HG03457 (cell line): ENCODE data around the gene OSBPL2.

Source experiments
- ATAC-seq: cut with Tn5 transposase; IDR thresholded peaks from one replicate; pipeline ENCODE4 v1.9.1; 2021; ENCODE audit warnings: moderate number of reproducible peaks; ENCODE audit not compliant: unreplicated experiment

OSBPL2 gene

DNA sequence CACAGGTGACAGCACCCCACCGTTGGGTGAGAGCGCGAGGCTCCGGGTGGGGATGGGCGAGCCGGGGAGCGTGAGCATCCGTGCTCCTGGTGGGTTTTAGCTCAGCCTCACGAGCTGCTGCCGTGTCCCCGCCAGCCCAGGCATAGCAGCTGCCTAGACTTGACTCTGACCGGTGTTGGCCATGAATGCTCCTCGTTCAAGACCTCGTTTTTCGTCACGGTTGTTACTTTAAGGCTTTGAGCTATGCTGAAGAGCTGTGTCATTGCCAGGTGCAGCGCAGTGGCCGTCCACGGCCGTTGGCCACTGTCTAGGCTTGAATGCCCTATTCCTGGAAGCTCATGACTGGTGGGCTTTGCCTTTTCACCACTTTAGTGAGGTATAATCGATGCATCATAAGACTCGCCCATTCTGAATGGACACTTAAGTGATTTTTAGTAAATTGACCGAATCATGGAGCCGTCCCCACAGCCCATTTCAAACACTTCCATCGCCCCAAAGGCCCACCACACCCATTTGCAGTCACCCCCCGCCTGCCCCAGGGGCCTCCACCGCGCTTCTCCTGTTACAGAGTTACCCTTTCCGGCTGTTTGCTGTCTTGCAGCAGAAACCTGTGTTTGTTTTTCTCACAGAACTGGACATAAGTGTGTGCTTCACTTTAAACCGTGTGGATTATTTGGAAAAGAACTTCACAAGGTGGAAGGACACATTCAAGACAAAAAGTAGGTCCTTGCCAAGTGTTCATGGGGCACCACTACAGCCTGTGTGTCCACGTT, 43.0 kb downstream of the OSBPL2 start:
- ATAC-seq = no peak

DNA sequence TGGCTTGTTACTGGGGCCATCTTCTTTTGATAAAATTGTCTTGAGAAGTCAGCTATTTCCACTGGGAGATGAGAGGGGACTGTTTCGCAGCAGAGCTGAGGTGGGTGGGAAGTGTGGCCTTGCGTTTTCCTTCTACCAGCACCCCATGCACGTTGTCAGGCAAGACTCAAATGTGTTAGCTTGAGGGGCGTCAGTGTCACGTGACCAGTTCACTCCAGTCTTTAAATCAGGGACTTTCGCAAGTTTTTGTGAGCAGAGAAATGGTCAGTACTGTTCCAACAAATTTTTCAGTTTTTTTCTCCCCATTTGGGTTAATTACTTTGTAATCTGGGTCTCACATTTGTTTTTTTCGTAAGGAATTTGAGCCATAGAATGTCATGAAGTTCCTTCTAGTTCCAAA, 43.8 kb downstream of the OSBPL2 start:
- no peak for ATAC-seq

DNA sequence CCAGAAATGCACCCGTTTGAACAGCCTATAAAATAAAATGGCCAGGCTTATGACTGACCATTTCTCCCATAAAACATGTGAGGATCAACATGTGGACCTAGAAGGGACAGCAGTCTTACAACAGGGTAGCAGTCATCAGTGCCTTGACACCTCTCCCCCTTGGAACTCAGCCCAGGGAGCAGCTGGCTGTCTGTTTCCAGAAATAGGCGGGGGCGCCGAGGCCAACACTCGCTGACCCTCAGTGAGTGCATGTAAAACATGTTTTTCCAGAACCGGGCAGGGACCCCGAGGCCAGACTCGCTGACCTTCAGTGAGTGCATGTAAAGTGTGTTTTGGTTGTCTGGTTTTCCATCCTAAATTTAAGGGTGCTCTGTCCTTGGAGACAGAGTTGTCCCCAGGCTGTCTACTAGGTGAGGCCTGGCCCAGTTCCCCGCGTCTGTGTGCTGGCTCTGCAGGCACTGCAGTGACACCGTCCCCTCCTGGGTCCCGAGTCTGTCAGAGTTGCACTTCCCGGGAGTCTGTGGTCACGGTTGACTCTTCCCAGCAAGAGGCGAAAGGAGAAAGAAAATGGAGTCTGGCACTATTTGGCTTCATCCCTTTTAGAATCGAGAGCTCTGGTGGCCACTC, 44.7 kb downstream of the OSBPL2 start:
- no peak for ATAC-seq

DNA sequence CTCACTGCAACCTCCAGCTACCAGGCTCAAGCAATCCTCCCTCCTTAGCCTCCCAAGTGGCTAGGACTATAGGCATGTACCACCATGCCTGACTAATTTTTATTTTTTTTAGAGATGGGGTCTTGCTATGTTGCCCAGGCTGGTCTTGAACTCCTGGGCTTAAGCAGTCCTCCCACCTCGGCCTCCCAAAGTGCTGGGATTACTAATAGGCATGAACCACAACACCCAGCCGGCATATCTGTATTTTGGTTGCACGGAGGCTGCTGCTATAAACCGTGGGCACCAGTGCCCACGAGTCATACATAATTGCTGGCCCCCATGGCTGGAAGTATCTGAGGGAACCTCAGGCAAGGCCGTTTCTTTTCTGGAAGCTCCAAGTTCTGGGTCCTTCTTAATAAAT, 46.1 kb downstream of the OSBPL2 start:
- no peak for ATAC-seq

DNA sequence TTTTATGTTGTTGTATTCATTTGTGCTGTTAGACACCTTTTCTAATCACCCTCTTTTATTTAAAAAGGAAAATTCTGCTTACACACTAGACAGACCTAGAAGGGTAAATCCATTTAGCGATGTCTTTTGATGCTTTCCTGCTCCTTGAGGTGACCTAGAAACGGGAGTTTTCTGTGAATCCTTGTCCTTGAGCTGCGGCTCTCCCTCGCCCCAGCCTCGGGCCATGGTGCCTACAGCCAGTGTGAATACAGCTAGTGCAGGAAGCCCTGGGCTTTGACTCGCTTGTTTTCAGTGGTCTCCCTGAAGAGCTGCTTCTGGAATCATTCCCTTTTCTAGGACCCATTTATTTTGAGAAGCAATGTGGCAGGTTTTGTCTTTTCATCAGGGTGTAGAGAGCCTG, 46.8 kb downstream of the OSBPL2 start:
- ATAC-seq = no peak

DNA sequence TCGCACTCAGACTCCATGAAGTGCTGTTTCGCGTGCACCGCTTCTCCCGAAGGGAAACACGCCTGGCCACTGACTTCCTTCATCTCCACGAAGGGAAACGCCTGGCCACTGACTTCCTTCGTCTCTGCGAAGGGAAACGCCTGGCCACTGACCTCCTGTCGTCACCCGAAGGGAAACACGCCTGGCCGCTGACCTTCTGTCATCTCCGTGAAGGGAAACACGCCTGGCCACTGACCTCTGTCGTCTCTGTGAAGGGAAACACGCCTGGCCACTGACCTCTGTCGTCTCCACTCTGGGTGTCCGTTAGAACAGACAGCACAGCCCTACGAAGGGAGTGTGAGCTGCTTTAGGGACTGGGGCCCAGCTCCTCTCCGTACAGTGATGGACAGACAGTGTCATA, 47.4 kb downstream of the OSBPL2 start:
- no peak for ATAC-seq

DNA sequence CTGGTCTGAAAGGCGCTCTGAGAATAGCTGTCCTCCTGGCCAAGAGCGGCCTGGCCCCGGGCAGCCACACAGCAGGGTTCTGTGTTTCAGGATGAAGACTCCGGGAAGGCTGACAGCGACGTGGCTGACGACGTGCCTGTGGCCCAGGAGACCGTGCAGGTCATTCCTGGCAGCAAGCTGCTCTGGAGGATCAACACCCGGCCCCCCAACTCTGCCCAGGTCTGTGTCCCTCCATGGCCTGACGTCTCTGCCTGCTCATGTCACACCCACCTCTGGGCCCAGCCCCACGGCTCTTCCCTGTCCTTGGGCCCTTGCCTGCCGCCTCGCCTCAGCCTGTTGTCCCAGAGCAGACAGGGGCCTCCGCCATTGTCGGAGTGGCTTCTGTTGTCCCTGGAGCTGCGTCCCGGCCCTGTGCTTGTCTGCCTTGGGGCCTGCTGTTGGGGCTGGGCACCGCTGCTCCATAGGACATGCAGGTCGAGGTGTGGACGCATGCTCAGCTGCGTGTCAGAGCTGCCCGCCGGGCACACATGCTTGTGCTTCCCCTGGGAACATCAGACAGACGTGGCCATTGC, 48.3 kb downstream of the OSBPL2 start:
- no peak for ATAC-seq

DNA sequence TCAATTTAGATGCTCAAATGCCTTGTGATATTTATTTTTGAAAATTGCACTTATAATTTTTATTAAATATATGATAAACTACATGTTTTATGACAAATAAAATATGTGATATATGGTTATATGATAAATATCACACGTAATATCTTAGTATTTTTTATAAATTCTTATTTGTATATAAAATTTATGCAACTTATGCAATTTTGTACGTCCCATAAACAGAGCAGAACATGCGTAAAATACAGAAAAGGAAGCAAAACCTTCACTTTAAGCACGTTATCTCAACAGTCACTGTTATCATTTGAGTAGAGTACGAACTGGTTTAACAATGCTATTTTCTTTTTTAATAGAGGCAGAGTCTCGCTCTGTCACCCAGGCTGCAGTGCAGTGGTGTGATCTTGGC, 48.8 kb downstream of the OSBPL2 start:
- no peak for ATAC-seq

DNA sequence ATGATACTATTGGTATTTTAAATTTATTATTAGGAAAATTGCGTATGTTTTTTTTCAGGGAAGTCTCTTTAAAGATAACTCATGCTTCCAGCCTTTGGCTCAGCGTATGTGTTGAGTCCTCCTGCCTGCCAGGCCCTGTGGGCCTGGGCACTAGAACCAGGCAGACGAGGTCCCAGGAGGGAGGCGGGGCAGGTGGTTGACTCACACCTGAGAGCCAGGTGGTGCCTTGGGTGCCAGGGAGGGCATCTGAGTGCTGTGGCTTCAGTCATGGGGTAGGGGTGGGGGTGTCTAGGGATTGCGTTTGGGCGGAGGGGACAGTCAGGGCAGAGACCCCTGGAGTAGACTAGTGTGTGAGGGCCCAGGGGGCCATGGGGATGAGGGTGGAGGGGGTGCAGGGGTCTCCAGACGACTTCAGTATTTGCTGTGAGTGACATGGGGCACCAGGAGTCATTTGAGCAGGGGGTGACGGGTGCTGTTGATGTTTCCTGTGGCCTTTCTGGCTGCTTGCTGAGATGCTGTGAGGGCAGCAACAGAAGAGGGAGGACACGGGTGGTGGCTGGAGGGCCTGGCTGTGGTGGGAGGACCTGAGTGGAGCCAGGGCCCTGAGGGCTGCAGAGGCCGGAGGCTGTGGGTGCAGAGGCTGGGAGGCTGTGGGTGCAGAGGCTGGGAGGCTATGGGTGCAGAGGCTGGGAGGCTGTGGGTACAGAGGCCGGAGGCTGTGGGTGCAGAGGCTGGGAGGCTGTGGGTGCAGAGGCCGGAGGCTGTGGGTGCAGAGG, 49.6 kb downstream of the OSBPL2 start:
- no peak for ATAC-seq

DNA sequence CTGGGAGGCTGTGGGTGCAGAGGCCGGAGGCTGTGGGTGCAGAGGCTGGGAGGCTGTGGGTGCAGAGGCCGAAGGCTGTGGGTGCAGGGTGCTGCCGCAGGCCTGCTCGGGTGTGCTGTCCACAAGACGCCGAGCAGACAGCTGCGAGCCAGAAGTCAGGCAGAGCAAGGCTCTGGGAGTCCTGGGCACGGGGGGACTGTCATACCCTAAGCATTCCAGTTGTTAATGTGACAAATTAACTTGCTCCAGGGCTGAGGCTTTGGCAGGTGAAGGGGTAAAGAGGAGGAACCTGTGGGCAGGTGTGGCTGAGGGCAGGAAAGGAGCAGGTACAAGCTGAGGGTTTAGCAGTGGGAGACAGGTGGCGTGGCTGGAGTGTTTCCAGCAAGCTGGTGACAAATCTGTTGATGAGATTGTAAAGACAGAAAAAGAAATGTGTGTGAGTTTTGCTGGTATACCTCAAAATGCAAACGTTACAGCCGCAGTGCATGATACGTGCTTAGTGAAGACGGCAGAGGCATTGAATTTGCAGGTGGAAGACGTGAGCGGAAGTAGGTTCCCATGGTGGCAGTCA, 50.3 kb downstream of the OSBPL2 start:
- no peak for ATAC-seq

DNA sequence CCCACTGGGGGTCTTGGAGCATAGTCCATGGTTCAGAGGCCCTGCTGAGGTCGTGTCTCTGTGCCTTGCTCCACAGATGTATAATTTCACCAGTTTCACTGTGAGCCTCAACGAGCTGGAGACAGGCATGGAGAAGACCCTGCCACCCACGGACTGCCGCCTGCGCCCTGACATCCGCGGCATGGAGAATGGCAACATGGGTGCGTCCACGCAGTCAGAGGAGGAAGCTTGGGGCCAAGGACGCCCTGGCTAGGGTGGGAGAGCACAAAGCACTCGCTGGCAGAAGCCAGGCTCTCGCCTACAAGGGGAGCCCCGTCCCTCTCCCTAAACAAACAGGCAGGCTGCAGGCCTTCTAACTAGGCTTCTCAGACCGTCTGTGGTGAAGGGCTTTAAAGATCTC, 50.8 kb downstream of the OSBPL2 start:
- ATAC-seq = no peak

DNA sequence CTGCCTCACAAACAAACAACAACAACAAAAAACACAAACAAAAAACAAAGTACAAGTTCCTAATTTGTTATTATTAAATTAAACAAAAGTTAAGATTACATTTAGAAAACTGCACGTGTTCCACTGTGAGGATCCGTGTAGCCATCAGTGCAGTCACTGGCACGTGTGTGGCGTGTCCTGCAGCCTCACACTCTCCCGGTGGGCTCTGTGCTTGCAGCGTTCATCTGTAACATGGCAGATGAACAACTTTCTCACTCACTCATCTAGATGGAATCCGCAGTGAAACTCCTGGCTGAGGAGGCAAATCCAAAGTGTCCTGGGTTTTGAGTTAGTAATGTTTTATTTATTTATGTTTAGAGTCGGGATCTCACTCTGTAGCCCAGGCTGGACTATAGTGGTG, 51.6 kb downstream of the OSBPL2 start:
- ATAC-seq = no peak

DNA sequence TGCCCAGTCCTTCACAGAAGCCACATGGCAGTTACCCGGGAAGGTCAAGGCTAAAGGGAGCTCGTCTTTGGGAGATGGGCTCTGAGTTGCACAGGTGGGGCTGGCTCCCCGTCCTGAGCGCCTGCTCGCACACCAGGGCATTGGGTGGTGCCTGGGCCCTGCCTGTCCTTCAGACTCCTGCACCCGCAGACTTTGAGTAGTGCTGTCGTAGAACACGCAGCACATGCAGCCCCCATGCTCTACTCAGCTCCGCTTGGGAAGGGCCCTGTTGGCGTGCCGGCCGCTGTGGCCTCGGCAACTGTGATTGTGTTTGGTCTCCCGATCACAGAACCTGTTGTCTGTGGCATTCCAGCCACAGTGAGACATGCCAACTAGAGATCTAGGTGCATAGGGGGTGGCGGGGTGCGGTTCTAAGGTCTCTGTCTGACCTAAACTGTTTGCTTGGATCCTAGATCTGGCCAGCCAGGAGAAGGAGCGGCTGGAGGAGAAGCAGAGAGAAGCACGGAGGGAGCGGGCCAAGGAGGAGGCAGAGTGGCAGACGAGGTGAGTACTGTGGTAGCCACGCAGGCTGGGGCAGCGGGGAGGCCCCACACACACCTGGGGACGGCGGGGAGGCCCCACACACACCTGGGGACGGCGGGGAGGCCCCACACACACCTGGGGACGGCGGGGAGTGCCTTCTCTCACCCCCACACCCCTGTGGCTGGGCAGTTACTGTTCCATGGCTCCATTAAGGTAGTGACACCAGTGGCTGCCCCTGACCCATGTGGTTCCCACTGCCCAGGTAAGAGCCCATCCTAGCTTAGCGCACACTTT, 53.1 kb downstream of the OSBPL2 start:
- ATAC-seq = no peak

DNA sequence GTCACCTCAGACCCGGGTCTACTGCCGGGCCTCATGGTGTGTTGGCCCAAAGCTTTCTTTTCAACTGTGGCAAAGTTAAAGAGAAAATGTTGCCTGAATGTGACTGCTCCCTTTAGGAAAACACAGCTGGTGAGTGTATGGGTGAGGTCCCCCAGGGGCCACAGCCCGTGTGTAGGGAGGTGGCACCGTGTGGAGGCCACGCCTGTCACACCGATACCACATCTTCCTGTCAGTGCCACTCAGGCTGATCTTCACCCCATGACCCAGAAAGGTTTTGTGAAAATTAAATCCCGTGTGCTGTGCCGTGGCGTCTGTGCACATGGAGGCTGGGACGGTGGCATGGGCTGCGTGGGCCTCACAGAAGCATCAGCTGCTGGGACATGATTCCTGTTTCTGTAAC, 53.8 kb downstream of the OSBPL2 start:
- ATAC-seq = no peak

DNA sequence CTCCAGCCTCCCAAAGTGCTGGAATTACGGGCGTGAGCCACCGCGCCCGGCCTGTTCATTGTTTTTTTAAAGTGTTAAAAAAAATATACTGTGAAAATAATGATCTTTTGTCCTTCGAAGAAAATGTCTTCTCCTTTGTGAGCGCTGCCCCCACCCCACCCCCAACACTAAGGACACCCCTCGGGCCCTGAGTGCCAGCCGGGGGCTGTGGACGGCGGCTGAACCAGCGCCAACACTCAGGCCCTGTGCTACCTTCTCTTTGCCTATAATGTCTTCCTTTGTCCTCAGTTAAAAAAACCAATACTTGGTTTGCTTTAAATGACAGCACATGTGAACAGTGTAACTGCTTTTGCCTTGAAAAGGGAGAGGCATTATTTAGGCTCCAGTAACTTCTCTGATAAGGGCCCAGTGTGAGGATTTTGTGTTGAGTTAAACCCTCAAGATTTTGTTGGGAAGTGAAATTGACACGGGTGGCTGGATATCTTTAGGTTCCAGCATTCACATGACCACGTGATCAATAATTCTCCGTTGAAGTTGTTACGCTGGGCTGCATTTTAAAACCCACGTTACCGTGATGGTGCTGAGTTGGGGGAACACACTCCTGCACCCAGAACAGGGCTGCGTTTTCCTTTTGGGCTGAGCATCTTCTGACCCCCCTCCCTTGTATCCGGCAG, 54.9 kb downstream of the OSBPL2 start:
- no peak for ATAC-seq

DNA sequence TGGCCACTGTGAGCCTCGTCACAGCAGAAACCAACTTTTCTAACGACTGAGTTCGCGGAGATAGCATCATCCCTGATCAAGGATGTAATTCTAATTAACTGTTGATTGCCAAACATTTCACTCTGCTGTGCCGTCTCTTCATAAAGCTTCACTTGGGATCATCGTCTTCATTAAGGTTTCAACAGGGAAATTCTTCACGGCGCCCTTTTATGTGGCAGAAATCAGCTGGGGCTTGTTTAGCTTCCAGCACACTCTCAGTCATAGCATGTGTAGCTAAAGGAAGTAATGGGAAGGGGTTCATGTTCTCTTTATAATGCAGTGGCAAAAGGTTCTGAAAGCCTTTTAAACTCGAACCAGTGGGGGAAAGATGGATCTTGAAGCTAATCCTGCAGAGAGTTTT, 55.6 kb downstream of the OSBPL2 start:
- ATAC-seq = no peak

DNA sequence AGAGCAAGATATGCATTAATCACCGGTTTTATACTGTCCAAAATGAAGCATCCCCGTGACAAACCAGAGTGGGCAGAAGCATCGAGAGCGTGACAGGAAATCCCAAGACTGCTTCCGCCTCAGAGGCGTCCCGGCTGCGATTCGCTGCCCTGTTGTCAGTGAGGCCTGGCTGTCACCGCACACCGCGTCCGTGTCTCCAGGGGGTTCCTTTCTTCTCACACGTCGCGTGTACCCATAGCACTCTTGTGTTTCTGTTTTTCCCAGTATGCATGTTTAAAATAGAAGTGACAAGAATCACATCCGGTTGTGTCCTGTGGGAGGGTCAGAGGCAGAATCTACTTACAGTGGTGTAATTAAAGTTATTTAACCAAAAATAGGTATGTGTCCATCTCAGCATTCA, 56.2 kb downstream of the OSBPL2 start:
- no peak for ATAC-seq

DNA sequence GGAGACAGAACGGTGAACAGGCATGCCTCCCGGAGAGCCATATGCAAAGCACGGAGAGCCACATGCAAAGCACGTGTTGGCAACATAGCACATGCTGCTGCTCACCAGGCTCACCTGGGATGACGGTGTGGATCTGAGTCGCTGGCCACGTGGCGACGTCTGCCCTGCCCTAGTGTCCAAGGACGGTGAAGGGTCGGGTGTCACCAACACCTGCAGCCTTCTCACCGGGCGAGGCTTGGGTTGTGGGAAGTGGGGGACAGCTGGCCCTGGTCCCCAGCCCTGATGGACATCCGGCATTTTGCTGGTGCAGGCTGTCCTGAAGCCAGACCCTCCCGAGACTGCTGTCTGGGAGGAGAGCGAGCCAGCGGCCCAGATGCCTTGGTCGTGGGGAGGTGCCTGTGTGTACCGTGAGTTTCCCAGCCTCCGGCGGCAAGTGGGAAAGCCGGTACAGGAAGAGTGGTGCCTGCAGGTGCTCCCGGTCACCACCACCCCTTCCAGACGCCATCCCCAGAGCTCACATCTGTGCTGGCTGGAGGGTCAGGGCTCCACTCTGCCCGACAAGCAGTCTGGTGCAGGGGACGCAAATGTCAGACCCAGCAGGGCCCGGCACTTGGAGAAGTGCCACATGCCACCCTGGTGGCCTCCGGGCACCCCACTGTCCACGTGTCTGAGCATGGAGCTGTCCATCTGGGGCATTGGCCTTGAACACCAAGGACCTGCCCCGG, 58.6 kb downstream of the OSBPL2 start:
- no peak for ATAC-seq

DNA sequence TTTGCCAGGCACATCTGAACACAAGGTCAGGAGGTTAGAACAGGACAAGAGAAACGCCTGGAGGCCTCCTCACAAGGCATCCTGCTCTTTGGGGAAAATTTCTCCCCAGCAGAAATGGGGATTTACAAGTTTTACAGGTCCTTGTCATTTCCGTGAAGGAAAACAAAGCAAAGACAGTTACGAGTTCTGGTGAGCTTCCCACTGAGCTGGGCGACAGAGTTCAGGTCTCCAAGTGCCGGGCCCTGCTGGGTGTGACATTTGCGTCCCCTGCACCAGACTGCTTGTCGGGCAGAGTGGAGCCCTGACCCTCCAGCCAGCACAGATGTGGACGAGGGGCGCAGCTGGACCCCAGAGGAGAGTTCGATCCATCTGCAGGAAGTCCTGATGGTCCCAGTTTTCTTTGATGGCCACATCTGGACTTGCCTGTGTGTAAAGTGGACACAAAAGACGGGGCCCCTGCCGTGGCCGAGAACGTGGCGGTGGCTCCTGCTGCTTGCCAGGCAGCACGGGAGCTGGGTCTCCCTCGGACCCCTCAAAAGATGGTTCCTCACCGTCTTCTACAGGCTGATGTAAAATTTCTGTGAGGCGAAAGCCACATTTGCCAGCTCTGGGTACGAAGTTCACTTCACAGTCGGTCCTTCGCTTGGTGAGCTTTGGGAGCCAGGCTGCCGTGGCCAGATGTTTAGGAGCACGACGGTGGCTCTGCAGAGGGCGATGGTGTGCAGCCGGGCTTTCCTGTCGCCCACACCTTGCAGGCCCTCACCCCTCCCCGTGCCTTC, 59.3 kb downstream of the OSBPL2 start:
- no peak for ATAC-seq
